ENCODE measurements around the gene CYP21A2. TPM values are rescaled to one million over a fixed set of nuclear protein-coding genes. Genes with fewer than 3 reads are reported as not detected.

Gene CYP21A2
- total and polyA plus RNA-seq, 2 experiments from 2014 or later = 1.4 to 1.7 TPM

- H3K27me3 ChIP-seq = no peaks in the 10 kb centered on the region
- H3K36me3 ChIP-seq (replicated peaks; ENCODE audit: insufficient read depth, low read depth) = no peaks in the 10 kb centered on the region
- H2AFZ ChIP-seq = no peak overlapping the region
- H3K9me3 ChIP-seq (ENCODE audit: low read depth) = no peaks in the 10 kb centered on the region
- H3K9me2 ChIP-seq (replicated peaks; ENCODE audit: insufficient read depth) = no peaks in the 10 kb centered on the region
- no peaks in the 10 kb centered on the region for H3K79me2 ChIP-seq
- no peak overlapping the region for H3K4me3 ChIP-seq
- no peaks in the 10 kb centered on the region for H4K20me1 ChIP-seq (ENCODE audit: insufficient read depth, poor library complexity, severe bottlenecking)
- no peak overlapping the region for H3K4me2 ChIP-seq
- WGBS (ENCODE audit: low lambda C conversion rate, missing lambda C conversion rate) = 77% methylated on average over 16 of the region's 16 CpGs
- DNase-seq (ENCODE audit: low spot score) = no peak
- no peak for TF ChIP-seq CTCF (IDR thresholded peaks at IDR 0.05; ENCODE audit: poor library complexity)
- no peak for TF ChIP-seq EZH2 (IDR thresholded peaks at IDR 0.05; ENCODE audit: borderline replicate concordance)
- no peak for TF ChIP-seq EZH2phosphoT487 (IDR thresholded peaks at IDR 0.05; ENCODE audit: low read depth, severe bottlenecking, unreplicated experiment)
- no peak overlapping the region for H3K27ac ChIP-seq
- H3K4me1 ChIP-seq (ENCODE audit: insufficient read depth) = peaks cover 1% of the 10 kb centered on the region
Observed at GRCh38 chr6:32070814-32071543, 32.8 kb downstream of the CYP21A2 start.

GRCh38 chr6:32073101-32073500 is 34.9 kb downstream of the CYP21A2 start:
- no peaks in the 10 kb centered on the region for H3K36me3 ChIP-seq (replicated peaks; ENCODE audit: insufficient read depth, low read depth)
- no peak overlapping the region for H3K4me2 ChIP-seq
- no peak overlapping the region for H3K27ac ChIP-seq
- H3K27me3 ChIP-seq = no peaks in the 10 kb centered on the region
- H2AFZ ChIP-seq = no peak overlapping the region
- H4K20me1 ChIP-seq (ENCODE audit: insufficient read depth, poor library complexity, severe bottlenecking) = no peaks in the 10 kb centered on the region
- H3K4me1 ChIP-seq (ENCODE audit: insufficient read depth) = peaks cover 8% of the 10 kb centered on the region
- 88% methylated on average over 3 of the region's 3 CpGs for WGBS (ENCODE audit: low lambda C conversion rate, missing lambda C conversion rate)
- no peaks in the 10 kb centered on the region for H3K9me2 ChIP-seq (replicated peaks; ENCODE audit: insufficient read depth)
- no peaks in the 10 kb centered on the region for H3K9me3 ChIP-seq (ENCODE audit: low read depth)
- TF ChIP-seq CTCF (IDR thresholded peaks at IDR 0.05; ENCODE audit: poor library complexity) = no peak
- no peak for TF ChIP-seq EZH2phosphoT487 (IDR thresholded peaks at IDR 0.05; ENCODE audit: low read depth, severe bottlenecking, unreplicated experiment)
- TF ChIP-seq EZH2 (IDR thresholded peaks at IDR 0.05; ENCODE audit: borderline replicate concordance) = no peak
- DNase-seq (ENCODE audit: low spot score) = no peak
- H3K4me3 ChIP-seq = no peak overlapping the region
- H3K79me2 ChIP-seq = no peaks in the 10 kb centered on the region

GRCh38 chr6:32073613-32074012 is 35.4 kb downstream of the CYP21A2 start:
- Histone ChIP-seq H3K4me1 (ENCODE audit: insufficient read depth) (peaks cover 8% of the 10 kb centered on the region), H3K36me3 (replicated peaks; ENCODE audit: insufficient read depth, low read depth) (no peaks in the 10 kb centered on the region), H3K4me2 (no peak overlapping the region), H4K20me1 (ENCODE audit: insufficient read depth, poor library complexity, severe bottlenecking) (no peaks in the 10 kb centered on the region), H3K27ac (no peak overlapping the region), H3K79me2 (no peaks in the 10 kb centered on the region), H3K27me3 (no peaks in the 10 kb centered on the region), H3K9me2 (replicated peaks; ENCODE audit: insufficient read depth) (no peaks in the 10 kb centered on the region), H3K4me3 (no peak overlapping the region), H3K9me3 (ENCODE audit: low read depth) (no peaks in the 10 kb centered on the region), H2AFZ (no peak overlapping the region)
- TF ChIP-seq EZH2phosphoT487 (IDR thresholded peaks at IDR 0.05; ENCODE audit: low read depth, severe bottlenecking, unreplicated experiment) (no peak), EZH2 (IDR thresholded peaks at IDR 0.05; ENCODE audit: borderline replicate concordance) (no peak), CTCF (IDR thresholded peaks at IDR 0.05; ENCODE audit: poor library complexity) (no peak)
- no peak for DNase-seq (ENCODE audit: low spot score)
- WGBS (ENCODE audit: low lambda C conversion rate, missing lambda C conversion rate) = over 99% methylated on average over 10 of the region's 10 CpGs

Measured in hepatocyte (in vitro differentiated cells).